ENCODE results near the gene CNTN5.
A peak's percentile ranks its signal among the peaks of the same experiment; 100 is the strongest.

Gene CNTN5

DNA sequence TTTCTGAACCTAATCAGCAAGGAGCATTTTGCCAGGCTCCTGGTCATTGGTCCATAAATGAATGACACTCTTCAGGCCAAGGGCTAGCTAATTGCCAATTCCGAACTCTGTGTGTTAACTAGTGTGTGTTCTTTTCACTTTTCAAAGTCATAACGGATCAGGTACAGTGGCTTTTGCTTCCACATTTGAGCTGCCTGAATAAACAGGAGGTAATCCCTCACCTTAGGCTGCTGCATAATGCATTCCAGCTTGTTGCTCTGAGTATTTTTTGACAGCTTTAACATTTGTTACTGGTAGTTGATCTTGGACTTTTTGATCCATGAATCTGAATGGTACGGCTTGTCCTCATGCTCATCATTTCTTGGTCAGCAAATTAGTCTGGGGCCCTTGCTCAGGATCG lies 485.1 kb downstream of the CNTN5 start:
- ATAC-seq (replicated peaks) (no peak), DNase-seq (no peak)
- H3K4me3 Mint-ChIP-seq: no peak overlapping the region
- H3K4me1 Mint-ChIP-seq: no peaks in the 10 kb centered on the region
- peaks cover 3% of the 10 kb centered on the region in 2 donors for H3K9me3 Mint-ChIP-seq
- no peak overlapping the region for H3K27ac Mint-ChIP-seq
- no peaks in the 10 kb centered on the region for H3K36me3 Mint-ChIP-seq
- H3K27me3 Mint-ChIP-seq: no peaks in the 10 kb centered on the region

DNA sequence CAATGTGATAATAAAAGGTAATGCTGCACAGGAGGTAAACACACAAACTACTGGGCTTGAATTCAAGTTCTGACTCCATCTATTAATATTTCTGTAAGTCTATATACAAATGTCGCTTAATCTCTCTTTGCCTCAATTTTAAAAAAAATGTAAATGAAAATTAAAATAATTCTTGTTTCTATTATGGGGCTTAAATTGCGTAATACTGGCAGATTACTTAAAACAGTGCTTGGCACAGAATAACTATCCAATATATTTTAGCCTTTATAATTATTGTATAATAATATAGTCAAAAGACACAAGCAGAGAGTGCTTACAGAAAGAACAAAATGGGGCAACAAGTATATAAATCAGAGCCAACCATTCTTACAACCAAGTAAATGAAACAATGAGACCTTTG lies 489.1 kb downstream of the CNTN5 start:
- Mint-ChIP-seq H3K4me3 (no peak overlapping the region), H3K27me3 (no peaks in the 10 kb centered on the region), H3K27ac (no peak overlapping the region), H3K4me1 (no peaks in the 10 kb centered on the region), H3K36me3 (no peaks in the 10 kb centered on the region), H3K9me3 (peaks cover 0 to 1% of the 10 kb centered on the region in 2 donors)
- ATAC-seq (replicated peaks) (no peak), DNase-seq (no peak)

DNA sequence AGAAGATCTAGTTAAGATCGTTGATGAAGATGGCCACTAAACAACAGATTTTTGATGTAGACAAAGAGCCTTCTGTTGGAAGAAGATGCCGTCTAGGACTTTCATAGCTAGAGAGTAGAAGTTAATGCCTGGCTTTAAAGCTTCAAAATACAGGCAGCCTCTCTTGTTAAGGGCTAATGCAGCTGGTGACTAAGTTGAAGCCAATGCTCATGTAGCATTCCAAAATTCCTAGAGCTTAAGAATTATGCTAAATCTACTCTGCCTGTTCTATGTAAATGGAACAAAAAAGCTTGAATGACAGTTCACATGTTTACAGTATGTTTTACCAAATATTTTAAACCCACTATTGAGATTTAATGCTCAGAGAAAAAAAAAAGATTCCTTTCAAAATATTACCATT lies 492.6 kb downstream of the CNTN5 start:
- H3K9me3 Mint-ChIP-seq: no peaks in the 10 kb centered on the region
- H3K4me3 Mint-ChIP-seq: no peak overlapping the region
- H3K36me3 Mint-ChIP-seq: no peaks in the 10 kb centered on the region
- DNase-seq (no peak), ATAC-seq (replicated peaks) (no peak)
- no peak overlapping the region for H3K27ac Mint-ChIP-seq
- no peaks in the 10 kb centered on the region for H3K4me1 Mint-ChIP-seq
- no peaks in the 10 kb centered on the region for H3K27me3 Mint-ChIP-seq

DNA sequence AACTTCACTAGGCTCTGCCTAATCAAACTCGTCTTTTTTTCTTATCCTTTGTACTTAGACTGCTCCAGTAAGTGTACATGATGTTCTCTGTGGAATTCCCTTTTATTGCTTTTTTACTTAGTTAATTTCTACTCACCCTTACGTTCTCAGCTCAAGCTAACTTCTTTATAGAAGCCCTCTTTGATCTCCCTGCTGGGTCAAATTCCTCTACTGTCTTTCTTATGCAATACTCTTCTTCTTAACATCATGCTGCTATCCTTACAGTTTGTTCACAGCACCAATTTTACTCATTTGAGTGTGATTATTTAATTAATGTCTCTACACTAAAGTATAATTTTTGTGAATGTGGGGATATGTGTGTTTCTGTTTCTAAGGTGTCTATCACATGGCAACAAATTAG lies 498.3 kb downstream of the CNTN5 start:
- DNase-seq (no peak), ATAC-seq (replicated peaks) (no peak)
- Mint-ChIP-seq H3K27ac (no peak overlapping the region), H3K36me3 (no peaks in the 10 kb centered on the region), H3K27me3 (no peaks in the 10 kb centered on the region), H3K4me3 (no peak overlapping the region), H3K4me1 (no peaks in the 10 kb centered on the region), H3K9me3 (no peaks in the 10 kb centered on the region)

DNA sequence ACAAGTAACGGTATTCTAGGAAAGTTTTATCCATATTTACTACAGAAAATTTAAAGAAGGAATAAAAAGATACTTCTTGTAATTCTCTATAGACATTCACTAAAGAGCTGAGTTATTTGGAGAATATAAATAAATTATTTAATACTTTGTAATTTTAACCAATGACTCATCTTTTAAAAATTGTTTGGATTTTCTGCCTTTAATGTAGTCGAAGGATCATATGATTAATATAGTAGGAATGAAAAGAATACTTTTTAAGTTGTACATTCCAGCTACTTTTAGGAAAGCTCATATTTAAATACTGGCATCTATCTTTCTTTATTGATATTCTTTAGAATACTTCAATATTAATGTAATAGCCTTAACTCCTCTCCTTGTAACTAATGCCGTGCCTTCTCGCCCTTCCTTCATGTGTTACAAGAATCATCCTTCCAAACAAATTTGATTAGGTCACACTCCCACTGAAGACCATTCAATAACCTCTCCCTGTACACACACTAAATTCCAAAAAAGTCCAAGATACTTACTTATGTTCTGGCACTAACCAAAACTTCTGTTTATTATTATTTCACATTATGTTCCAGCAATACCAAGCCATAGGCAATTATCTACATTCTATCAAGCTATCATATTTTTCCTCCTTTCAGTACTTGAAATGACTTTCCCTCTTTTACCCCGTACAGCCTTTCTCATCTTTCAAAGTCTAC lies 501.9 kb downstream of the CNTN5 start:
- Mint-ChIP-seq H3K27ac (no peak overlapping the region), H3K9me3 (no peaks in the 10 kb centered on the region), H3K4me3 (no peak overlapping the region), H3K27me3 (no peaks in the 10 kb centered on the region), H3K36me3 (no peaks in the 10 kb centered on the region), H3K4me1 (no peaks in the 10 kb centered on the region)
- ATAC-seq (replicated peaks) (no peak), DNase-seq (no peak)

DNA sequence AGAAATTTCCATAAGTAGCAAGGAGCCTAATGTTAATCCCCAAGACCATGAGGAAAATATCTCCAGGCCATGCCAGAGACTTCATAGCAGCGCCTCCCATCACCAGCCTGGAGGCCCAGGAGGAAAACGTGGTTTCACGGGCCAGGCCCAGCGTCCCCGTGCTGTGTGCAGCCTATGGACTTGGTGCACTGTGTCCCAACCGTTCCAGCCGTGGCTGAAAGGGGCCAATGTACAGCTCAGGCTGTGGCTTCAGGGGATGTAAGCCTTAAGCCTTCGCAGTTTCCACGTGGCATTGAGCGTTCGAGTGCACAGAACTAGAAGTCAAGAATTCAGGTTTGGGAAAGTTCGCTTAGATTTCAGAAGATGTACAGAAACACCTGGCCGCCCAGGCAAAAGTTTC lies 510.7 kb downstream of the CNTN5 start:
- DNase-seq: no peak
- H3K27me3 Mint-ChIP-seq: no peaks in the 10 kb centered on the region
- H3K4me1 Mint-ChIP-seq: no peaks in the 10 kb centered on the region
- H3K36me3 Mint-ChIP-seq: no peaks in the 10 kb centered on the region
- H3K9me3 Mint-ChIP-seq: peaks cover 0 to 6% of the 10 kb centered on the region in 2 donors
- H3K4me3 Mint-ChIP-seq: no peak overlapping the region
- no peak overlapping the region for H3K27ac Mint-ChIP-seq
- ATAC-seq (replicated peaks): no peak

DNA sequence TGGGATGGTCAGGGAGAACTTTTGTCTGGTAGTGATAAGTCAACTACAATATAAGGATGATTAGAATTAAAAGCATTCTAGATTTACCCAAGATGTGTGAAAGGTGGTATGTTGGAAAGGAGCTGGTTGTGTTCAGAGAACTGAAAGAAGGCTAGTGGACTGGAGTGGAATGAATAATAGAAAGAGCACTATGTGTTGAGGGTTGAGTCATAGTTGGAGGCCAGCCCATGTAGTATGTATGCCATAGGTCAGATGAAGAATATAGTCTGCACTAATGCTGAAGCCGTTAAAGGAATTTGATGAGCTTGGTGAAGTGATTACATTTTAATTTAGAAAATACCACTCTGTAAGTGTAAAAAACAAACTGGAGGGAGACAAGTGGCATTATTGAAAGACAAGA lies 514.1 kb downstream of the CNTN5 start:
- Mint-ChIP-seq H3K9me3 (peaks cover 0 to 6% of the 10 kb centered on the region in 2 donors), H3K27me3 (no peaks in the 10 kb centered on the region), H3K27ac (no peak overlapping the region), H3K4me1 (no peaks in the 10 kb centered on the region), H3K36me3 (no peaks in the 10 kb centered on the region), H3K4me3 (no peak overlapping the region)
- no peak for DNase-seq
- ATAC-seq (replicated peaks): no peak

DNA sequence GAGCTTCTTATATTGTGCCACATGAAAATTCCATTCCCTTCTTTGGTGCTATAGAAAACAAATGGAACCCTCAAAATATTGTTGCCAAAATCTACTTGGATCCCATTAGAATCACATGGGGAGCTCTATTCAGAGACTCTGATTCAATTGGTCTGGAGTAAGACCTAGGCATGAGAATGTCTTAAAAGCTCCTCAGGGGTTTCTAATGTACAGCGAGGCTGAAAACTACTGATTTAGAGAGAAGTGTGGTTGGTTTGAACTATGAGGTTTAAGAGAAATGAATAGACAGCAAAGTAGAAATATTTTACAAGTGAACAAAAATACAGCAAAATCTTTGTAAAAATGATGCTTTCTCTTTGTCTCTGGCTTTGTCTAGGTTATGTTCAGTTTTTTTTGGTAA lies 514.7 kb downstream of the CNTN5 start:
- Mint-ChIP-seq H3K27me3 (no peaks in the 10 kb centered on the region), H3K36me3 (no peaks in the 10 kb centered on the region), H3K9me3 (peaks cover 0 to 6% of the 10 kb centered on the region in 2 donors), H3K4me1 (no peaks in the 10 kb centered on the region), H3K27ac (no peak overlapping the region), H3K4me3 (no peak overlapping the region)
- no peak for ATAC-seq (replicated peaks)
- DNase-seq: no peak

DNA sequence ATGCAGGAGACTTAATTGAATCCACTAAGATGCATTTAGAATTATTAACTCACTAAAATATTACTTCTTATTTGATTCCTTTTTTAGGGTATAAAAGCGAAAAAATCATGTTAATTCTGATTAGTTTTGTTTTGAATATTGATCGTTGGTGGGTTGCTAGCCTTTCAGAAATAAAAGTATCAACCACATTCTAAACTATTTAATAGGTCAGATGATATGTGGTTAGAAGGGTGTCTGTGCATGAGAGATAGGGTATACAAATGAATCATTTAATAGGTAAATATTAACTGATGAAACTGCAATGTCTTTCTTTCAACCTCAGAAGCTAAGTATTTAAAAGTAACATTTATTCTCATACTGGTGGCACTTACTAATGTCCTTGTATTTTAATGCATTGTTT lies 515.1 kb downstream of the CNTN5 start:
- H3K9me3 Mint-ChIP-seq: peaks cover 0 to 6% of the 10 kb centered on the region in 2 donors
- ATAC-seq (replicated peaks): no peak
- no peak for DNase-seq
- H3K36me3 Mint-ChIP-seq: no peaks in the 10 kb centered on the region
- no peaks in the 10 kb centered on the region for H3K4me1 Mint-ChIP-seq
- H3K27me3 Mint-ChIP-seq: no peaks in the 10 kb centered on the region
- no peak overlapping the region for H3K27ac Mint-ChIP-seq
- no peak overlapping the region for H3K4me3 Mint-ChIP-seq

DNA sequence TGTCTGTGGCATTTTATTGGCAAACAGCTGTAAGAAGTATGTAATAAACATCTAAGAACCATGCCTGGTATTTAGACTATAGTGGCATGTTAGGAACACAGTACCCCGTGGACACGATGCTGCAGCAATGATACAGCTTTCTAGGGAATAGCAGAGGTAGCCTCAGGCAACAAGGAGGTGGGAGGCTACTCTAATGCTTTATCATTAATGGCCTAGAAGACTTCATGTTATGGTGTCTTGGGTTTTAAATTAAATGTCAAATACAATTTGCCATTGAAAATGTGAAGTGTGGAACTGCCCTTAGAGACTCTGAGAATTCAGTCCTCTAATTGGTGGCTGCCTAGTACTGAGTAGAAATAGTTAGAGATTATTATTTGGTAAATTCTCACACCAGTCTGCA lies 516.9 kb downstream of the CNTN5 start:
- Mint-ChIP-seq H3K27me3 (no peaks in the 10 kb centered on the region), H3K9me3 (peaks cover 0 to 6% of the 10 kb centered on the region in 2 donors), H3K36me3 (no peaks in the 10 kb centered on the region), H3K27ac (no peak overlapping the region), H3K4me3 (no peak overlapping the region), H3K4me1 (no peaks in the 10 kb centered on the region)
- no peak for ATAC-seq (replicated peaks)
- DNase-seq: no peak

DNA sequence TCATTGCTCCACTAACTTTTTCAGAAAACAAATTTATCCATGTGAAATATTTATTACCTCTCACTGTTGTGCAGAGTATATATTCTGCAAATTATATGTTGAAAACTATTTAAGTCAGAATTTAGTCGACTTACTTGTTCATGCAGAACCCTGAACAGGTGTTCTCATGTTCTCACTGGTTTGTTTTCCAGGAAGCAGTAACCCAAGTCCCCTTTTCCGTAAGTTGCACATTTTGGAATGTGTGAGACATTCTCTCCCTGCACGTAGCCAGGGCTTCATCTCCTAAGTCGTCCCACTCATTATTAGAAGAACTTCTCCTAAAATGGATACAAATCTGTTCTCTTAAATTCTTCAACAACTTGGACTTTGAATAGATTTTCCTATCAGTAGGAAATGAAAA lies 524.9 kb downstream of the CNTN5 start:
- no peak overlapping the region for H3K4me3 Mint-ChIP-seq
- no peaks in the 10 kb centered on the region for H3K27me3 Mint-ChIP-seq
- H3K4me1 Mint-ChIP-seq: no peaks in the 10 kb centered on the region
- H3K27ac Mint-ChIP-seq: no peak overlapping the region
- no peaks in the 10 kb centered on the region for H3K36me3 Mint-ChIP-seq
- H3K9me3 Mint-ChIP-seq: no peaks in the 10 kb centered on the region
- DNase-seq (no peak), ATAC-seq (replicated peaks) (no peak)

DNA sequence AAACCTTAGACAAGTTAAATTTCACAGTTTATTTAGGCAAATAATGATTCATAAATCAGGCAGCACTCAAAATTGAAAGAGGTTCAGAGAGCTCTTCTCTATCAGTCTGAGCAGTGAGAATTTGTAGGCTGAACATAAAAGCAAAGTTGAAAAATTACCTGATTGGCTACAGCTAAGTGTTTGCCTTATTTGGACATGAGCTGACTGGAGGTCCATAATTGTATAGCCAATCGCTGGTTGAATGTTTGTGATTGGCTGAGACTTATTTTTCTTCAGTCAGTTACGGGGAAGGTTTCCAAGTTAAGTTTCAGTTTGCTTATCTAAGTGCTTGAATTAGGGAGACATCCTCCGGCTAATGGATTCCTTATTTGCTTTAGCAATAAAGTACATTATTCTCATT lies 527.5 kb downstream of the CNTN5 start:
- Mint-ChIP-seq H3K4me3 (no peak overlapping the region), H3K9me3 (no peaks in the 10 kb centered on the region), H3K27me3 (no peaks in the 10 kb centered on the region), H3K4me1 (no peaks in the 10 kb centered on the region), H3K36me3 (no peaks in the 10 kb centered on the region), H3K27ac (no peak overlapping the region)
- no peak for ATAC-seq (replicated peaks)
- DNase-seq: no peak

DNA sequence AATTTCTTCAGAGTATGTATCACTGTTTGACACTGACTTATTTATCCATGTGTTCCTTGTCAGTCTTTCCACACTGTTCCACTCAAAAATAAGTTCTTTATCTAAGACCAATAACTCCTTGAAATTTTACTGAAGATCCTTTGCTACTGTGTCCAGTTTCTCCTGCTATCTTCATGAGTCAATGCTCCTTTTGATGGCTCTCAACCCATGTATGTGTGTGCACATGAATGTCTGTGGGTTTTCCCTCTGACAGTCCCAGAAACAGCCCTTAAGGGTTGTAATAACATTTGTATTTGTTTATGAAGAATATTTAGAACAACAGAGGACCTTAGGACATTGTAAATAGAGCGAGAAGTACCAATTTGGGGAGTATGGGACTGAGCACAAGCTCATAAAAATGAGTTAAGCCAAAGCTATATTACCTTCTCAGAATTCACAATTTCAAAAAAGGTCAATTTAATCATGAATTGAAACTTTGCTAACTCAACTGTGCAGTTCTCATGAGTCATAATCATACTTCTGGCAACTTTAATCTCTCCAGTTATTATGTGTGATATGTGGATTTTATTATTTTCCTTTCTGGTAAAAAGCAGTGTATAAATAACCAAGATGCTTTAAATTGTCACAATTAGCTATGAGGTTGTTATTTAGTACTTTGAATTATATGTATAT lies 533.6 kb downstream of the CNTN5 start:
- ATAC-seq (replicated peaks): peak in 1 of 2 donors; percentile 43
- H3K27ac Mint-ChIP-seq: no peak overlapping the region
- H3K9me3 Mint-ChIP-seq: no peaks in the 10 kb centered on the region
- no peaks in the 10 kb centered on the region for H3K27me3 Mint-ChIP-seq
- DNase-seq: no peak
- H3K36me3 Mint-ChIP-seq: no peaks in the 10 kb centered on the region
- H3K4me1 Mint-ChIP-seq: no peaks in the 10 kb centered on the region
- H3K4me3 Mint-ChIP-seq: no peak overlapping the region

DNA sequence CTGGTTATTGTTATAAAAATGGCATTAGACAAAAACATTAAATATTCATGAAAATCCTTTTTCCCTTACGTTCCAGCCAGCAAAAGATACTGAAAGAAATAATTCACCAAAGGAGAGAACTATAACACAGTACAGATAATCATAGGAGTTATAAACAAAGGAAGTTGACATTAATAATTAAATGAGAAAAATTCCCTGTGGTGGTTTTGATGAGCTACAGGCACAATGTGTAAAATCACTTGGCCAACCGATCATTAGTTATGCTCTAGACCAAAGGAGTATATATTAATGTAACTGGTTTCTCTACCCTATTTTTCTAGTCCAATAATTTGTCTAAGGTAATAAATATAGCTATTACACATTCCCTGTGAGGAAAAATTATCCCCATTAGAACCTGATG lies 534.7 kb downstream of the CNTN5 start:
- no peaks in the 10 kb centered on the region for H3K27me3 Mint-ChIP-seq
- ATAC-seq (replicated peaks) (no peak), DNase-seq (no peak)
- H3K9me3 Mint-ChIP-seq: no peaks in the 10 kb centered on the region
- H3K4me3 Mint-ChIP-seq: no peak overlapping the region
- no peak overlapping the region for H3K27ac Mint-ChIP-seq
- no peaks in the 10 kb centered on the region for H3K36me3 Mint-ChIP-seq
- H3K4me1 Mint-ChIP-seq: no peaks in the 10 kb centered on the region

DNA sequence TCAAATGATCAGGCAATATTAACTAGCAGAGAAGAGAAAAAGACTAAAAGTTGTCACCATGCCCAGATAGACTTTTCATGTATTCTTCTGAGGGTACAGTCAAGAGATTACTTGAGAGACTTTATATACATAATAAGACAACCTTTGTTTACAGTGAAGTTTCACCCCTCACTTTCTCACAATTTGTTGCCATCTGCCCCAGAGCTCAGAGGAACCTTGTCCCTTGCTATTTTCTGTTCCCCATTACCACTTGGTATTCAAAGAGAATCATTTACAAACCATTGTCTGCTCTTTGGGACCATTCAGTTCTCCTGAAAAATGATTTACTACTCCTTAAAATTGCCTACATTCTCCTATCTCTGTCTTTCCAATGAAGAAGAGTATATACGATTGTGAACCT lies 544.6 kb downstream of the CNTN5 start:
- Mint-ChIP-seq H3K4me1 (no peaks in the 10 kb centered on the region), H3K4me3 (no peak overlapping the region), H3K27ac (no peak overlapping the region), H3K36me3 (no peaks in the 10 kb centered on the region), H3K9me3 (peaks cover 0 to 4% of the 10 kb centered on the region in 2 donors), H3K27me3 (no peaks in the 10 kb centered on the region)
- ATAC-seq (replicated peaks): no peak
- no peak for DNase-seq
